ENCODE measurements around the gene GRIN1.

DNA sequence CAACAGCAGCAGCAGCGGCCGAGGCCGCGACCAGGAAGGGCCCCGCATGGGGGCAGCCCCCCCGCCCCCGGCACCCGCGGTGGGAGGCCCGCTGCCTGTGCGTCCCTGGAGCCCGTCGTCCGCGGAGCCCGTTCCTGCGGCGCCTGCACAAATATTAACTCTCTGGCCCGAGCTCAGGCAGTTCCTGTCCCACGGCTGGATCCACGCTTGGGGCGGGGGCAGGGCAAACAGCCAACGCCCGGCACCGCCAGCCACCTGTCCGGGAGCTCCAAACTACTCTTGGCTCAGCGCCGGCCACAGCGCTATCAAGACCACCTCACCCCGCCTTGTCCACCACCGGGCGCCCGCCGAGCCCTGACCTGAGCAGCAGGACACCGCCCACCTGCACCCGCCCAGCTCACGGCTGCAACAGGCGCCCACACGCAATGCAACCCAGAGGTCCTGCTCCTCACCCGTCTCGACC is 31.0 kb downstream of the GRIN1 start, which contains the start of gene LRRC26:
- no peak for TF ChIP-seq POLR2A (IDR thresholded peaks at IDR 0.05; ENCODE audit: low read depth, low read length)
- TF ChIP-seq, protein P1, sequence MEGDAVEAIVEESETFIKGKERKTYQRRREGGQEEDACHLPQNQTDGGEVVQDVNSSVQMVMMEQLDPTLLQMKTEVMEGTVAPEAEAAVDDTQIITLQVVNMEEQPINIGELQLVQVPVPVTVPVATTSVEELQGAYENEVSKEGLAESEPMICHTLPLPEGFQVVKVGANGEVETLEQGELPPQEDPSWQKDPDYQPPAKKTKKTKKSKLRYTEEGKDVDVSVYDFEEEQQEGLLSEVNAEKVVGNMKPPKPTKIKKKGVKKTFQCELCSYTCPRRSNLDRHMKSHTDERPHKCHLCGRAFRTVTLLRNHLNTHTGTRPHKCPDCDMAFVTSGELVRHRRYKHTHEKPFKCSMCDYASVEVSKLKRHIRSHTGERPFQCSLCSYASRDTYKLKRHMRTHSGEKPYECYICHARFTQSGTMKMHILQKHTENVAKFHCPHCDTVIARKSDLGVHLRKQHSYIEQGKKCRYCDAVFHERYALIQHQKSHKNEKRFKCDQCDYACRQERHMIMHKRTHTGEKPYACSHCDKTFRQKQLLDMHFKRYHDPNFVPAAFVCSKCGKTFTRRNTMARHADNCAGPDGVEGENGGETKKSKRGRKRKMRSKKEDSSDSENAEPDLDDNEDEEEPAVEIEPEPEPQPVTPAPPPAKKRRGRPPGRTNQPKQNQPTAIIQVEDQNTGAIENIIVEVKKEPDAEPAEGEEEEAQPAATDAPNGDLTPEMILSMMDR (IDR thresholded peaks at IDR 0.05; ENCODE audit: extremely low read depth in 1 of 2, insufficient read depth in 1 of 2, low read depth in 1 of 2, low read length in 2 of 2): no peak
- TF ChIP-seq, protein P2, sequence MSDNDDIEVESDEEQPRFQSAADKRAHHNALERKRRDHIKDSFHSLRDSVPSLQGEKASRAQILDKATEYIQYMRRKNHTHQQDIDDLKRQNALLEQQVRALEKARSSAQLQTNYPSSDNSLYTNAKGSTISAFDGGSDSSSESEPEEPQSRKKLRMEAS (IDR thresholded peaks at IDR 0.05; ENCODE audit: insufficient read depth, insufficient read length): no peak
